Glutamatergic neuron (in vitro differentiated cells): ENCODE data around the gene TEX2. TPM values are rescaled to one million over a fixed set of nuclear protein-coding genes. Genes with fewer than 3 reads are reported as not detected.
"Not testable (repeated sequence)": the region's sequence is repeated elsewhere in the genome, so short reads cannot be mapped to it uniquely, and the experiment has no call there.

Experiments
- DNase-seq: peaks from one replicate; pipeline ENCODE4 v3.0.0; 2022
- H3K27ac Mint-ChIP-seq: one replicate; pipeline ENCODE4 v1.8.0; 2020; ENCODE audit warnings: mild to moderate bottlenecking, mixed read lengths, inconsistent platforms; ENCODE audit not compliant: unreplicated experiment
- H3K27me3 Mint-ChIP-seq: one replicate; pipeline ENCODE4 v1.8.0; 2020; ENCODE audit warnings: mild to moderate bottlenecking, moderate library complexity, mixed read lengths, inconsistent platforms; ENCODE audit not compliant: unreplicated experiment
- H3K36me3 Mint-ChIP-seq: one replicate; pipeline ENCODE4 v1.8.0; 2020; ENCODE audit warnings: mild to moderate bottlenecking, mixed read lengths, inconsistent platforms; ENCODE audit not compliant: unreplicated experiment
- H3K4me1 Mint-ChIP-seq: one replicate; pipeline ENCODE4 v1.8.0; 2020; ENCODE audit warnings: mild to moderate bottlenecking, low read depth, mixed read lengths, inconsistent platforms; ENCODE audit not compliant: unreplicated experiment
- H3K4me3 Mint-ChIP-seq: one replicate; pipeline ENCODE4 v1.8.0; 2020; ENCODE audit warnings: mild to moderate bottlenecking, mixed read lengths, inconsistent platforms; ENCODE audit not compliant: unreplicated experiment
- H3K9me3 Mint-ChIP-seq: one replicate; pipeline ENCODE4 v1.8.0; 2020; ENCODE audit warnings: mild to moderate bottlenecking, moderate library complexity, mixed read lengths, inconsistent platforms; ENCODE audit not compliant: unreplicated experiment
- total RNA-seq: library from RNA; stranded (reverse); fragmentation: NEBNext Ultra II Directional; extraction: Animal tissue kit (Norgen Biotek cat#: 25700); gene quantifications from one replicate; pipeline ENCODE4 v1.2.1, GENCODE V29; 2021; ENCODE audit not compliant: unreplicated experiment
- TF ChIP-seq, protein P1 (sequence below): fragments of 200-600 bp; sonication (generic); IDR thresholded peaks from one replicate; pipeline ENCODE4 v1.5.0; 2021; ENCODE audit not compliant: partially characterized antibody, unreplicated experiment

The TEX2 gene
- total RNA-seq, 1 donor from 2014 or later = 11.7 TPM

DNA sequence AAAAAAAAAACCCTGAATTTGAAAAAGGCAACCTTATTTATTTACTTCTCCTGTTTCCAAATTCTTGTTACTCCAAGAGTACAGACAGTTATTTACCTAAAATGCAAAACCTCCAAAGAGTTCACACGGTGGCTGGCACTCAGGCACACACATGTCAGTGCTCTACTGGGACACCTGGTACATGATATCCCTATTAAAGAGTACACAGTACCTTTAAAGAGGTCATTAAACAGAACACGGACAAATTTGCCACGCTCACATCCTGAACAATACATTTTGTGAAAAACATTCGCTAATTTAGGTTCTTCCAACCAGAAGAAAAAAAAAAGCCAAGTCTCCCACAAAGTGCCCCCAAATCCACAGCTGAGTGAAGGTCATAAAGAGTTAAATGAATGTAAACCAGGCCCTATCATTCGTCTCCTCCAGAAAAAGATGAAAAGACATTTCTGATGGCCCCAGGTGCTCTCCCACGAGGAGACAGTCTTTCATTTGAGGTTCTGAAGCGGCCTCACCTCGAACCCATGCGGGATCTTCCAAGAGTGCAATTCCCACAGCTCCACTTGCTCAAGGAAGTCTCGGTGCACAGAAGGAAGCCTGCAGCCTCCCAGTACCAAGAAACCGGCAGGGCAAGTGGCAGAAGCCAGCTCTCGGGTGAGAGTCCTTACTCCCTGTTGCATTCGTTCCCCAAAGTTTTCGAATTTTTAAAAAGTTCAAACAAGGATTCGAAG lies 134.1 kb downstream of the TEX2 start:
- Mint-ChIP-seq H3K27ac (peak overlapping the region; percentile 73), H3K27me3 (peaks cover 5% of the 10 kb centered on the region), H3K9me3 (peaks cover 5% of the 10 kb centered on the region), H3K4me3 (peak overlapping the region; percentile 95), H3K4me1 (peaks cover 8% of the 10 kb centered on the region), H3K36me3 (no peaks in the 10 kb centered on the region)
- TF ChIP-seq, protein P1, sequence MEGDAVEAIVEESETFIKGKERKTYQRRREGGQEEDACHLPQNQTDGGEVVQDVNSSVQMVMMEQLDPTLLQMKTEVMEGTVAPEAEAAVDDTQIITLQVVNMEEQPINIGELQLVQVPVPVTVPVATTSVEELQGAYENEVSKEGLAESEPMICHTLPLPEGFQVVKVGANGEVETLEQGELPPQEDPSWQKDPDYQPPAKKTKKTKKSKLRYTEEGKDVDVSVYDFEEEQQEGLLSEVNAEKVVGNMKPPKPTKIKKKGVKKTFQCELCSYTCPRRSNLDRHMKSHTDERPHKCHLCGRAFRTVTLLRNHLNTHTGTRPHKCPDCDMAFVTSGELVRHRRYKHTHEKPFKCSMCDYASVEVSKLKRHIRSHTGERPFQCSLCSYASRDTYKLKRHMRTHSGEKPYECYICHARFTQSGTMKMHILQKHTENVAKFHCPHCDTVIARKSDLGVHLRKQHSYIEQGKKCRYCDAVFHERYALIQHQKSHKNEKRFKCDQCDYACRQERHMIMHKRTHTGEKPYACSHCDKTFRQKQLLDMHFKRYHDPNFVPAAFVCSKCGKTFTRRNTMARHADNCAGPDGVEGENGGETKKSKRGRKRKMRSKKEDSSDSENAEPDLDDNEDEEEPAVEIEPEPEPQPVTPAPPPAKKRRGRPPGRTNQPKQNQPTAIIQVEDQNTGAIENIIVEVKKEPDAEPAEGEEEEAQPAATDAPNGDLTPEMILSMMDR = no peak
- no peak for DNase-seq

- Mint-ChIP-seq H3K4me1 (peaks cover 8% of the 10 kb centered on the region), H3K27ac (no peak overlapping the region), H3K36me3 (no peaks in the 10 kb centered on the region), H3K27me3 (peaks cover 3% of the 10 kb centered on the region), H3K4me3 (no peak overlapping the region), H3K9me3 (peaks cover 5% of the 10 kb centered on the region)
- TF ChIP-seq, protein P1 = no peak
- no peak for DNase-seq
These were observed 136.1 kb downstream of the TEX2 start for GRCh38 chr17:64126918-64127317.

- TF ChIP-seq, protein P1 = no peak
- DNase-seq = no peak
- H3K4me3 Mint-ChIP-seq = no peak overlapping the region
- H3K27ac Mint-ChIP-seq = no peak overlapping the region
- H3K9me3 Mint-ChIP-seq = peaks cover 5% of the 10 kb centered on the region
- H3K36me3 Mint-ChIP-seq = no peaks in the 10 kb centered on the region
- H3K4me1 Mint-ChIP-seq = peaks cover 8% of the 10 kb centered on the region
- peaks cover 3% of the 10 kb centered on the region for H3K27me3 Mint-ChIP-seq
These were observed 137.1 kb downstream of the TEX2 start for GRCh38 chr17:64125937-64126336.

- no peaks in the 10 kb centered on the region for H3K27me3 Mint-ChIP-seq
- H3K36me3 Mint-ChIP-seq = no peaks in the 10 kb centered on the region
- peaks cover 5% of the 10 kb centered on the region for H3K9me3 Mint-ChIP-seq
- H3K4me3 Mint-ChIP-seq = no peak overlapping the region
- DNase-seq = no peak
- no peak overlapping the region for H3K27ac Mint-ChIP-seq
- TF ChIP-seq, protein P1 = no peak
- peaks cover 5% of the 10 kb centered on the region for H3K4me1 Mint-ChIP-seq
These were observed 138.5 kb downstream of the TEX2 start for GRCh38 chr17:64124609-64125008.

GRCh38 chr17:64123114-64123513 lies 139.9 kb downstream of the TEX2 start:
- Mint-ChIP-seq H3K27me3 (no peaks in the 10 kb centered on the region), H3K27ac (no peak overlapping the region), H3K4me1 (peaks cover 5% of the 10 kb centered on the region), H3K9me3 (no peaks in the 10 kb centered on the region), H3K36me3 (no peaks in the 10 kb centered on the region), H3K4me3 (no peak overlapping the region)
- TF ChIP-seq, protein P1 = no peak
- no peak for DNase-seq

GRCh38 chr17:64120972-64121786 lies 141.9 kb downstream of the TEX2 start:
- not testable (repeated sequence) for H3K9me3 Mint-ChIP-seq, H3K27me3 Mint-ChIP-seq, DNase-seq, H3K4me1 Mint-ChIP-seq, H3K27ac Mint-ChIP-seq, H3K4me3 Mint-ChIP-seq, H3K36me3 Mint-ChIP-seq
